ENCODE data around the gene PCDHA6. TPM values are rescaled to one million over a fixed set of nuclear protein-coding genes. Genes with fewer than 3 reads are reported as not detected.
"Not testable (repeated sequence)": the region's sequence is repeated elsewhere in the genome, so short reads cannot be mapped to it uniquely, and the experiment has no call there.

Gene PCDHA6
- total and polyA plus RNA-seq, 12 donors = 0.14 to 1.1 (median 0.36) TPM; not detected in 1

DNA sequence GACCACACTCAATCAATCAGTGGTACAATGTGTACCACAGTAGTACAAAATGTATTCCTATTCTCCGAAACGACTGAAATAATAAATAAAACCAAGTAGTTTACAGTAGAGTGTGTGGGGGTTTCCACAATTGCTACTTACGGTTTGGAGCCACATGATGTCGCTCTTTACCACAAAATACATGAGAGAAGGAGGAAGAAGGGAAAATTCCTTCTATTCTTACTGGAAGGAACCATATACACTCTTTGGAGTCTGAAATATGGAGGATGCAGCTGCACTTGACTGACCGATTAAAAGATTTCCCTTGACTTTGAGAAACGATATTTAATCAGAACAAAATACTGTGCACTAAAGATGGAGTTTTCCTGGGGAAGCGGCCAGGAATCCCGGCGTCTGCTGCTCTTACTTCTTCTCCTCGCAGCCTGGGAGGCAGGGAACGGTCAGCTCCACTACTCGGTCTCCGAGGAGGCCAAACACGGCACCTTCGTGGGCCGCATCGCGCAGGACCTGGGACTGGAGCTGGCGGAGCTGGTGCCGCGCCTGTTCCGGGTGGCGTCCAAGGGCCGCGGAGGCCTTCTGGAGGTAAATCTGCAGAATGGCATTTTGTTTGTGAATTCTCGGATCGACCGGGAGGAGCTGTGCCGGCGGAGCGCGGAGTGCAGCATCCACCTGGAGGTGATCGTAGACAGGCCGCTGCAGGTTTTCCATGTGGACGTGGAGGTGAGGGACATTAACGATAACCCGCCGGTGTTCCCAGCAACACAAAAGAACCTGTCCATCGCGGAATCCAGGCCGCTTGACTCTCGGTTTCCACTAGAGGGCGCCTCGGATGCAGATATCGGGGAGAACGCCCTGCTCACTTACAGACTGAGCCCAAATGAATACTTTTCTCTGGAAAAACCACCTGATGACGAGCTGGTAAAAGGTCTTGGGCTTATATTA is 20.7 kb upstream of the PCDHA6 start, which contains the start of gene PCDHA4:
PCDHA4 (plus strand) TSS at position 235 of the 942 bp plus-strand sequence.
- DNase-seq = no peak
- Histone ChIP-seq H3K4me3 (no peak within 1 kb of the TSS), H3K9me3 (replicated peaks in 1 of 3) (no peaks in the 10 kb centered on the region), H3K27ac (no peak within 1 kb of the TSS), H3K4me1 (replicated peaks in 1 of 2) (no peaks in the 10 kb centered on the region), H3K27me3 (no peaks in the 10 kb centered on the region), H3K36me3 (replicated peaks in 1 of 2) (no peaks in the 10 kb centered on the region)
- WGBS, 4 donors = 14 to 30% (median 16%) methylated on average over 27 to 39 of the region's 47 CpGs
- TF ChIP-seq, protein P1, sequence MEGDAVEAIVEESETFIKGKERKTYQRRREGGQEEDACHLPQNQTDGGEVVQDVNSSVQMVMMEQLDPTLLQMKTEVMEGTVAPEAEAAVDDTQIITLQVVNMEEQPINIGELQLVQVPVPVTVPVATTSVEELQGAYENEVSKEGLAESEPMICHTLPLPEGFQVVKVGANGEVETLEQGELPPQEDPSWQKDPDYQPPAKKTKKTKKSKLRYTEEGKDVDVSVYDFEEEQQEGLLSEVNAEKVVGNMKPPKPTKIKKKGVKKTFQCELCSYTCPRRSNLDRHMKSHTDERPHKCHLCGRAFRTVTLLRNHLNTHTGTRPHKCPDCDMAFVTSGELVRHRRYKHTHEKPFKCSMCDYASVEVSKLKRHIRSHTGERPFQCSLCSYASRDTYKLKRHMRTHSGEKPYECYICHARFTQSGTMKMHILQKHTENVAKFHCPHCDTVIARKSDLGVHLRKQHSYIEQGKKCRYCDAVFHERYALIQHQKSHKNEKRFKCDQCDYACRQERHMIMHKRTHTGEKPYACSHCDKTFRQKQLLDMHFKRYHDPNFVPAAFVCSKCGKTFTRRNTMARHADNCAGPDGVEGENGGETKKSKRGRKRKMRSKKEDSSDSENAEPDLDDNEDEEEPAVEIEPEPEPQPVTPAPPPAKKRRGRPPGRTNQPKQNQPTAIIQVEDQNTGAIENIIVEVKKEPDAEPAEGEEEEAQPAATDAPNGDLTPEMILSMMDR (IDR thresholded peaks at IDR 0.05) = peak in 2 of 6 experiments; percentile 3 to 15
- TF ChIP-seq POLR2A (IDR thresholded peaks at IDR 0.05) = no peak
- intact Hi-C loops (cut with DNase I) = no loop called here

DNA sequence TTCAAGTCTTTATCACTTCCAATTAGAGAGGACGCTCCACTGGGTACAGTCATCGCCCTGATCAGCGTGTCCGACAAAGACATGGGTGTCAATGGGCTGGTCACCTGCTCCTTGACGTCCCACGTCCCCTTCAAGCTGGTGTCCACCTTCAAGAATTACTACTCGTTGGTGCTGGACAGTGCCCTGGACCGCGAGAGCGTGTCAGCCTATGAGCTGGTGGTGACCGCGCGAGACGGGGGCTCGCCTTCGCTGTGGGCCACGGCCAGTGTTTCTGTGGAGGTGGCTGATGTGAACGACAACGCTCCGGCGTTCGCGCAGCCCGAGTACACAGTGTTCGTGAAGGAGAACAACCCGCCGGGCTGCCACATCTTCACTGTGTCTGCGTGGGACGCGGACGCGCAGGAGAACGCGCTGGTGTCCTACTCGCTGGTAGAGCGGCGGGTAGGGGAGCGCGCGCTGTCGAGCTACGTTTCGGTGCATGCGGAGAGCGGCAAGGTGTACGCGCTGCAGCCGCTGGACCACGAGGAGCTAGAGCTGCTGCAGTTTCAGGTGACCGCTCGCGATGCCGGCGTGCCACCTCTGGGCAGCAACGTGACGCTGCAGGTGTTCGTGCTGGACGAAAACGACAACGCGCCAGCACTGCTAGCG is 19.4 kb upstream of the PCDHA6 start:
- intact Hi-C loops (cut with DNase I); H3K4me3 ChIP-seq; H3K27me3 ChIP-seq; H3K27ac ChIP-seq; DNase-seq; H3K9me3 ChIP-seq (replicated peaks in 1 of 3); H3K4me1 ChIP-seq (replicated peaks in 1 of 2); H3K36me3 ChIP-seq (replicated peaks in 1 of 2): not testable (repeated sequence)
- 52 to 69% (median 55%) methylated on average over 41 to 62 of the region's 62 CpGs for WGBS, 4 donors

GRCh38 chr5:140808889-140809291 is 18.9 kb upstream of the PCDHA6 start:
- DNase-seq = no peak
- H3K4me1 ChIP-seq (replicated peaks in 1 of 2) = no peaks in the 10 kb centered on the region
- H3K36me3 ChIP-seq (replicated peaks in 1 of 2) = no peaks in the 10 kb centered on the region
- no peak overlapping the region for H3K27ac ChIP-seq
- WGBS, 4 donors = 57 to 85% (median 66%) methylated on average over 7 to 43 of the region's 43 CpGs
- no peak for TF ChIP-seq POLR2A (IDR thresholded peaks at IDR 0.05)
- TF ChIP-seq, protein P1 (IDR thresholded peaks at IDR 0.05) = no peak
- intact Hi-C loops (cut with DNase I) = no loop called here
- H3K9me3 ChIP-seq (replicated peaks in 1 of 3) = no peaks in the 10 kb centered on the region
- H3K27me3 ChIP-seq = no peaks in the 10 kb centered on the region
- no peak overlapping the region for H3K4me3 ChIP-seq

- peak in 1 of 7 donors; percentile 19 for DNase-seq
- Histone ChIP-seq H3K27me3 (peaks cover 9% of the 10 kb centered on the region), H3K36me3 (replicated peaks in 1 of 2) (no peaks in the 10 kb centered on the region), H3K9me3 (replicated peaks in 1 of 3) (peaks cover 0 to 14% (median 0%) of the 10 kb centered on the region in 3 donors), H3K27ac (no peak within 1 kb of the TSS), H3K4me3 (no peak within 1 kb of the TSS), H3K4me1 (replicated peaks in 1 of 2) (no peaks in the 10 kb centered on the region)
- TF ChIP-seq, protein P1 (IDR thresholded peaks at IDR 0.05) = peak in 2 of 6 experiments; percentile 12 to 26
- TF ChIP-seq POLR2A (IDR thresholded peaks at IDR 0.05) = no peak
- intact Hi-C loops (cut with DNase I) = no loop called here
- WGBS, 4 donors = 20 to 30% (median 26%) methylated on average over 20 to 39 of the region's 39 CpGs
Measured at GRCh38 chr5:140821375-140822280, 6.1 kb upstream of the PCDHA6 start, which contains the start of gene PCDHA5. TSS of gene PCDHA5 (plus strand) at chr5:140821613.

All from adrenal gland (tissue), 12 donors.